Measurements from ENCODE around the gene GAS2L1.

Gene GAS2L1

GRCh38 chr22:29306175-29306834 lies at the start of gene GAS2L1:
Gene GAS2L1, plus strand, starts transcription at chr22:29306650. Its CDS starts 1,456 bp downstream, at chr22:29308106.
- peak; percentile 67 to 72 for DNase-seq

GRCh38 chr22:29257751-29258181 lies 48.7 kb upstream of the GAS2L1 start:
- DNase-seq, result no peak

- no peak for DNase-seq
Observed at GRCh38 chr22:29258407-29259252, 47.8 kb upstream of the GAS2L1 start.

GRCh38 chr22:29259253-29259899 lies 47.1 kb upstream of the GAS2L1 start:
- no peak for DNase-seq

GRCh38 chr22:29260031-29260560 lies 46.4 kb upstream of the GAS2L1 start:
- no peak for DNase-seq

GRCh38 chr22:29260601-29261315 lies 45.7 kb upstream of the GAS2L1 start:
- no peak for DNase-seq

GRCh38 chr22:29263791-29264276 lies 42.6 kb upstream of the GAS2L1 start:
- DNase-seq, result no peak

- no peak for DNase-seq
Observed at GRCh38 chr22:29265305-29265704, 41.1 kb upstream of the GAS2L1 start.

- no peak for DNase-seq
Observed at GRCh38 chr22:29265929-29266328, 40.5 kb upstream of the GAS2L1 start.

GRCh38 chr22:29266564-29267461 lies 39.6 kb upstream of the GAS2L1 start:
- peak; percentile 36 to 45 for DNase-seq

- DNase-seq, result no peak
Observed at GRCh38 chr22:29267462-29267857, 39.0 kb upstream of the GAS2L1 start.

- peak; percentile 99 to 100 for DNase-seq
Observed at GRCh38 chr22:29267858-29268510, 38.5 kb upstream of the GAS2L1 start, which contains the start of the genes EWSR1 and RHBDD3. Gene EWSR1, plus strand, starts transcription at chr22:29268268. Its CDS starts 69 bp downstream, at chr22:29268337. Gene RHBDD3, minus strand, starts transcription at chr22:29267981. Its CDS starts 2,355 bp downstream, at chr22:29265626.

- DNase-seq, result peak; percentile 65 to 67
Observed at GRCh38 chr22:29268511-29269229, 37.8 kb upstream of the GAS2L1 start.

- DNase-seq, result peak in 1 of 2 experiments; percentile 29
Observed at GRCh38 chr22:29269230-29269604, 37.2 kb upstream of the GAS2L1 start.

- DNase-seq, result no peak
Observed at GRCh38 chr22:29269731-29270474, 36.5 kb upstream of the GAS2L1 start.

GRCh38 chr22:29270475-29271271 lies 35.8 kb upstream of the GAS2L1 start:
- no peak for DNase-seq

- DNase-seq, result no peak
Observed at GRCh38 chr22:29272624-29273023, 33.8 kb upstream of the GAS2L1 start.

GRCh38 chr22:29275167-29275566 lies 31.3 kb upstream of the GAS2L1 start:
- no peak for DNase-seq
